SU-DHL-6 (cell line): ENCODE measurements around the gene SARDH.

ENCODE experiments used
- H2AFZ ChIP-seq: fragments of 200-600 bp; sonication (generic); 2 replicates; pipeline ENCODE4 v1.6.1; 2014; ENCODE audit warnings: low read depth, mild to moderate bottlenecking, moderate library complexity, mixed read lengths, antibody characterized with exemption, low read length; ENCODE audit not compliant: severe bottlenecking
- H3F3A ChIP-seq: fragments of 200-600 bp; shearing (Covaris generic); 2 replicates; pipeline ENCODE4 v1.6.0; 2016; ENCODE audit warnings: antibody characterized with exemption, mild to moderate bottlenecking; ENCODE audit not compliant: insufficient read depth
- H3K27ac ChIP-seq: fragments of 200-600 bp; sonication (generic); 2 replicates; pipeline ENCODE4 v1.5.1; 2016; ENCODE audit warnings: low read depth, mild to moderate bottlenecking, low read length, moderate library complexity, mixed read lengths
- H3K27me3 ChIP-seq: fragments of 200-600 bp; sonication (generic), shearing (Covaris generic); 2 replicates; pipeline ENCODE4 v1.6.0; 2014; ENCODE audit warnings: mild to moderate bottlenecking, low read length
- H3K36me3 ChIP-seq: fragments of 200-600 bp; sonication (generic); 2 replicates; pipeline ENCODE4 v1.6.1; 2014; ENCODE audit warnings: mild to moderate bottlenecking, low read length, mixed read lengths
- H3K4me2 ChIP-seq: fragments of 300-600, 200-600 bp; shearing (Covaris generic), sonication (generic); 2 replicates; pipeline ENCODE4 v1.6.0; 2014; ENCODE audit warnings: low read length, low read depth, mild to moderate bottlenecking; ENCODE audit not compliant: poor library complexity, severe bottlenecking
- H3K4me3 ChIP-seq: fragments of 200-600 bp; sonication (generic); 2 replicates; pipeline ENCODE4 v1.5.1; 2014; ENCODE audit warnings: antibody characterized with exemption, low read length, mild to moderate bottlenecking, mixed read lengths; ENCODE audit not compliant: insufficient read depth, poor library complexity, severe bottlenecking
- H3K79me2 ChIP-seq: fragments of 200-600 bp; sonication (generic); 2 replicates; pipeline ENCODE4 v1.6.1; 2014; ENCODE audit warnings: mild to moderate bottlenecking, low read length, moderate library complexity; ENCODE audit not compliant: insufficient read depth
- H3K9ac ChIP-seq: fragments of 200-600 bp; sonication (generic); 2 replicates; pipeline ENCODE4 v1.7.0; 2014; ENCODE audit warnings: mild to moderate bottlenecking, low read length
- H3K9me2 ChIP-seq: fragments of 200-600 bp; sonication (generic); replicated peaks from 2 replicates; pipeline ENCODE4 v1.6.1; 2014; ENCODE audit warnings: low read length; ENCODE audit not compliant: insufficient read depth
- H3K9me3 ChIP-seq: fragments of 200-600 bp; sonication (generic); 2 replicates; pipeline ENCODE4 v1.6.1; 2014; ENCODE audit warnings: low read length, mixed read lengths; ENCODE audit not compliant: insufficient read depth
- H4K20me1 ChIP-seq: fragments of 200-600 bp; sonication (generic); 2 replicates; pipeline ENCODE4 v1.6.1; 2014; ENCODE audit warnings: low read depth, mild to moderate bottlenecking, antibody characterized with exemption, low read length, moderate library complexity, mixed read lengths
- CTCF ChIP-seq: fragments of 200-600 bp; sonication (generic); IDR thresholded peaks from one replicate; pipeline ENCODE4 v1.5.1; 2017; ENCODE audit warnings: antibody characterized with exemption, mild to moderate bottlenecking, low read length, moderate library complexity; ENCODE audit not compliant: insufficient read depth, poor library complexity, severe bottlenecking
- EZH2phosphoT487 ChIP-seq: fragments of 200-600 bp; sonication (generic), shearing (Covaris generic); conservative IDR thresholded peaks from 2 replicates; pipeline ENCODE4 v1.6.1; 2018; ENCODE audit warnings: mild to moderate bottlenecking, antibody characterized with exemption, low read length, moderate library complexity, mixed read lengths

The SARDH gene

GRCh38 chr9:133673258-133673655 lies 64.9 kb downstream of the SARDH start:
- Histone ChIP-seq H3K9ac (no peak overlapping the region), H3K79me2 (no peaks in the 10 kb centered on the region), H3F3A (no peaks in the 10 kb centered on the region), H3K27me3 (no peaks in the 10 kb centered on the region), H3K4me2 (no peak overlapping the region), H2AFZ (no peak overlapping the region), H3K36me3 (no peaks in the 10 kb centered on the region), H3K4me3 (no peak overlapping the region), H3K9me2 (no peaks in the 10 kb centered on the region), H3K27ac (no peak overlapping the region), H4K20me1 (no peaks in the 10 kb centered on the region), H3K9me3 (no peaks in the 10 kb centered on the region)
- TF ChIP-seq EZH2phosphoT487 (no peak), CTCF (no peak)

DNA sequence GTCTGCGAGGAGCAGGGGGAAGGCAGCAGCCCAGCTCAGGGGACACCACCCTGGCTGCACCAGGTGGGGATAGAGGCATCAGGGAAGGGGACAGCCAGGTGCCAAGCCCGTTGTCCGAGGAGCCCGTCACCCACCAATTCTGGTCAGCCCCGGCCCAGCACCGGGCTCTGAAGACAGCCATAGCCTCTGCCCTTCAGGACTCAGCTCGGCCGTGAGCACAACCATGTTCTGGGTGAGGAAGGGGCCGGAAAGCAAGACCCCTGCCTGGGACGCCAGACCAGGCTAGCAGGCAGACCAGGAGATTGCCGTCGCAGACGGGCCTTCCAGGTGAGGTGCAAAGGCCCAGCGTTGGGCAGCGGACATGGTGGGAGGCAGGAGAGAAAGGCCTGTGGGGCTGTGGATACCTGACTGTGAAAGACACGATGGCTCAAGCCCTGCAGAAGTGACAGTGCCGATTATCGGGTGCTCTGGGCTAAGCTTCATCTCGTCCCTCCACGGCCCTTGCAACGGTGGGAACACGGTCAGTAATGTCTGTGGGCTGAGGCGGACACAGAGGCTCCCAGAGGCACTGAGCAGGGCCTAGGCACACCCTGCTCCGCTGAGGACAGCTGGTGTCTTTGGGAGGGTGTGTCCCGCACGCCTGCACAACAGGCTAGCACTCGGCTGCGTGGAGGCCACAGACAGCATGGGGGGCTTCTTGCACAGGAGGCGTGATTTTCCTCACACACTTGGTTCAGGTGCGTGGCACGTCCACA lies 65.5 kb downstream of the SARDH start:
- H3K4me2 ChIP-seq = no peak overlapping the region
- H3K27ac ChIP-seq = no peak overlapping the region
- no peaks in the 10 kb centered on the region for H3F3A ChIP-seq
- H3K36me3 ChIP-seq = no peaks in the 10 kb centered on the region
- H3K79me2 ChIP-seq = no peaks in the 10 kb centered on the region
- H3K9ac ChIP-seq = no peak overlapping the region
- no peaks in the 10 kb centered on the region for H4K20me1 ChIP-seq
- TF ChIP-seq CTCF (no peak), EZH2phosphoT487 (no peak)
- H3K9me2 ChIP-seq = no peaks in the 10 kb centered on the region
- no peaks in the 10 kb centered on the region for H3K9me3 ChIP-seq
- no peaks in the 10 kb centered on the region for H3K27me3 ChIP-seq
- no peak overlapping the region for H2AFZ ChIP-seq
- no peak overlapping the region for H3K4me3 ChIP-seq

- Histone ChIP-seq H4K20me1 (no peaks in the 10 kb centered on the region), H3K4me3 (no peak overlapping the region), H2AFZ (no peak overlapping the region), H3K27ac (no peak overlapping the region), H3K27me3 (no peaks in the 10 kb centered on the region), H3F3A (no peaks in the 10 kb centered on the region), H3K9ac (no peak overlapping the region), H3K9me2 (no peaks in the 10 kb centered on the region), H3K4me2 (no peak overlapping the region), H3K36me3 (no peaks in the 10 kb centered on the region), H3K9me3 (no peaks in the 10 kb centered on the region), H3K79me2 (no peaks in the 10 kb centered on the region)
- TF ChIP-seq CTCF = no peak
- TF ChIP-seq EZH2phosphoT487 = no peak
Observed at GRCh38 chr9:133671371-133671770, 66.8 kb downstream of the SARDH start.
